ENCODE measurements around the gene GDF15. TPM values are rescaled to one million over a fixed set of nuclear protein-coding genes. Genes with fewer than 3 reads are reported as not detected.
A peak's percentile ranks its signal among the peaks of the same experiment; 100 is the strongest.

GDF15 gene
- total and polyA plus RNA-seq, 2 donors (not counting 3 experiments of a cell fraction or from before 2014, with no cell fraction given) = 165 to 206 TPM

- Histone ChIP-seq H3K9me1 (replicated peaks; ENCODE audit: control insufficient read depth, extremely low read depth, insufficient read depth, low read length) (no peaks in the 10 kb centered on the region), H3K9me3 (replicated peaks; ENCODE audit: control insufficient read depth, insufficient read depth, low read length) (no peaks in the 10 kb centered on the region), H3K36me3 (ENCODE audit: control insufficient read depth in 2 of 2, extremely low read depth in 1 of 2, insufficient read depth in 2 of 2, low read length in 2 of 2) (peaks cover 0 to 9% of the 10 kb centered on the region in 2 experiments), H4K20me1 (replicated peaks; ENCODE audit: control insufficient read depth, extremely low read depth, insufficient read depth, low read length) (no peaks in the 10 kb centered on the region), H3K4me2 (ENCODE audit: insufficient read depth, low read length) (peak overlapping the region; percentile 92), H3K4me3 (replicated peaks in 1 of 3; ENCODE audit: insufficient read depth in 1 of 3, low read depth in 1 of 3, low read length in 3 of 3) (peak overlapping the region; percentile 71 to 97 (median 94)), H3K27me3 (ENCODE audit: control insufficient read depth in 2 of 2, insufficient read depth in 2 of 2, low read length in 2 of 2) (no peaks in the 10 kb centered on the region), H3K4me1 (ENCODE audit: control insufficient read depth, extremely low read depth, insufficient read depth, low read length) (peaks cover 15% of the 10 kb centered on the region), H3K9ac (replicated peaks; ENCODE audit: extremely low read depth, insufficient read depth, low read length) (peak overlapping the region; percentile 91), H3K27ac (ENCODE audit: insufficient read depth, low read depth, low read length) (peak overlapping the region; percentile 69), H3K79me2 (ENCODE audit: control insufficient read depth, insufficient read depth, low read length) (peaks cover 26% of the 10 kb centered on the region), H2AFZ (ENCODE audit: low read depth, low read length) (no peak overlapping the region)
- CTCF ChIA-PET = interaction anchor here (1.0 to 9.4 kb wide), 19 partner anchors 14 to 111 kb away, joined by 3 to 115 read pairs (median 11); partner anchors contain the start of genes JUND and SSBP4
- DNase-seq (ENCODE audit: low read depth, low spot score) (no peak), FAIRE-seq (peak; percentile 43)
- dilution Hi-C loops (cut with MboI; ENCODE audit: extremely low pct_ligation_motif_present, low sequenced_read_pairs) (no loop called here), intact Hi-C loops (cut with micrococcal nuclease) (loop anchor here (1.0 to 2.0 kb wide), 4 partner anchors 12 to 37 kb away; no protein-coding TSS in a partner anchor)
- BruUV-seq (replicated peaks) = no TSS peak
- POLR2A ChIA-PET = interaction anchor here (0.9 to 3.6 kb wide), 14 partner anchors 11 to 163 kb away, joined by 3 to 87 read pairs (median 8); partner anchors contain the start of genes JUND and SSBP4
- TF ChIP-seq MAX (IDR thresholded peaks at IDR 0.05; ENCODE audit: insufficient read depth, insufficient read length) (no peak), MYC (IDR thresholded peaks at IDR 0.05; ENCODE audit: low read depth, low read length) (no peak), FOS (IDR thresholded peaks at IDR 0.05; ENCODE audit: borderline replicate concordance, insufficient read depth, low read length) (no peak), POLR2AphosphoS5 (IDR thresholded peaks at IDR 0.05; ENCODE audit: insufficient read depth, low read depth, low read length) (no peak)
Measured at GRCh38 chr19:18386543-18387271, 749 bp downstream of the GDF15 start.

All from endothelial cell of umbilical vein (primary cell).